HEK293 (cell line): Measurements from ENCODE around the gene ARV1.

Source experiments
- CTCF ChIA-PET: fragments of 350-600 bp; formaldehyde crosslinking; extraction: SDS; loops from one replicate; lab custom pipeline; 2021; ENCODE audit warnings: antibody characterized with exemption; lab: Yijun Ruan, JAX
- POLR2A ChIA-PET: fragments of 300-600 bp; formaldehyde crosslinking; extraction: SDS; loops from one replicate; lab custom pipeline; 2020; ENCODE audit warnings: antibody characterized with exemption, inconsistent platforms; lab: Yijun Ruan, JAX
- H3K27ac ChIP-seq: fragments of 200-500 bp; sonication (Bioruptor generic); 2 replicates; pipeline ENCODE4 v1.5.1; 2014; ENCODE audit warnings: low read depth, low read length, control low read depth, inconsistent platforms; ENCODE audit errors: extremely low read depth
- H3K36me3 ChIP-seq, 2 experiments: fragments of 200-500 bp in 1 of 2; sonication (Bioruptor generic) in 1 of 2; 1 replicate in 1 of 2; 2 replicates in 1 of 2; pipeline ENCODE4 v1.5.1; 2014 to 2017; ENCODE audit warnings: inconsistent platforms in 2 of 2, low read length in 2 of 2; ENCODE audit not compliant: control insufficient read depth in 2 of 2, insufficient read depth in 1 of 2
- H3K4me1 ChIP-seq: fragments of 200-500 bp; sonication (Bioruptor generic); 2 replicates; pipeline ENCODE4 v1.5.1; 2014; ENCODE audit warnings: mild to moderate bottlenecking, low read length, inconsistent platforms; ENCODE audit not compliant: control insufficient read depth, insufficient read depth
- H3K4me3 ChIP-seq: 2 replicates; pipeline ENCODE4 v1.5.1; 2011; ENCODE audit warnings: low read depth, mild to moderate bottlenecking, control low read depth, low read length, moderate library complexity
- H3K9me3 ChIP-seq: fragments of 200-500 bp; sonication (Bioruptor generic); 2 replicates; pipeline ENCODE4 v1.5.1; 2014; ENCODE audit warnings: low read depth, low read length, inconsistent platforms; ENCODE audit not compliant: control insufficient read depth, insufficient read depth
- PRDM1 ChIP-seq: fragments of 450-650 bp; formaldehyde crosslinking; IDR thresholded peaks from 2 replicates; pipeline ENCODE4; 2016; ENCODE audit warnings: missing biosample characterization, missing genetic modification characterization
- ZBTB7A ChIP-seq: fragments of 450-650 bp; formaldehyde crosslinking; IDR thresholded peaks from 2 replicates; pipeline ENCODE4 v1.5.1; 2016; ENCODE audit warnings: low read depth, missing biosample characterization, missing genetic modification characterization
- ZBTB8A ChIP-seq: fragments of 450-650 bp; formaldehyde crosslinking; IDR thresholded peaks from 2 replicates; pipeline ENCODE4 v1.5.1; 2016; ENCODE audit warnings: missing biosample characterization, missing genetic modification characterization
- ZNF114 ChIP-seq: fragments of 450-650 bp; formaldehyde crosslinking; IDR thresholded peaks from 2 replicates; pipeline ENCODE4 v1.5.0; 2017; ENCODE audit warnings: missing biosample characterization, missing genetic modification characterization
- ZNF169 ChIP-seq: fragments of 450-650 bp; formaldehyde crosslinking; IDR thresholded peaks from 2 replicates; pipeline ENCODE4 v1.5.1; 2016; ENCODE audit warnings: missing biosample characterization, missing genetic modification characterization
- ZNF292 ChIP-seq: fragments of 450-650 bp; formaldehyde crosslinking; IDR thresholded peaks from 2 replicates; pipeline ENCODE4 v1.5.1; 2016; ENCODE audit warnings: low read depth, missing biosample characterization, missing genetic modification characterization, borderline replicate concordance
- ZNF530 ChIP-seq: fragments of 450-650 bp; formaldehyde crosslinking; IDR thresholded peaks from 2 replicates; pipeline ENCODE4 v1.5.1; 2016; ENCODE audit warnings: low read depth, missing biosample characterization, missing genetic modification characterization
- ZNF600 ChIP-seq: fragments of 450-650 bp; formaldehyde crosslinking; IDR thresholded peaks from 2 replicates; pipeline ENCODE4 v1.5.1; 2016; ENCODE audit warnings: missing biosample characterization, missing genetic modification characterization
- ZNF610 ChIP-seq: fragments of 450-650 bp; formaldehyde crosslinking; IDR thresholded peaks from 2 replicates; pipeline ENCODE4 v1.5.1; 2016; ENCODE audit warnings: missing biosample characterization, missing genetic modification characterization, borderline replicate concordance
- ZNF792 ChIP-seq: fragments of 450-650 bp; formaldehyde crosslinking; IDR thresholded peaks from 2 replicates; pipeline ENCODE4 v1.5.1; 2016; ENCODE audit warnings: missing biosample characterization, missing genetic modification characterization
- TF ChIP-seq, protein P1 (sequence below): fragments of 450-650 bp; formaldehyde crosslinking; IDR thresholded peaks from 2 replicates; pipeline ENCODE4 v1.5.1; 2016; ENCODE audit warnings: missing biosample characterization, missing genetic modification characterization
- TF ChIP-seq, protein P2 (sequence below): fragments of 450-650 bp; formaldehyde crosslinking; IDR thresholded peaks from 2 replicates; pipeline ENCODE4 v1.5.1; 2017; ENCODE audit warnings: missing biosample characterization, missing genetic modification characterization
- TF ChIP-seq, protein P3 (sequence below): fragments of 450-650 bp; formaldehyde crosslinking; IDR thresholded peaks from 2 replicates; pipeline ENCODE4 v1.5.1; 2016; ENCODE audit warnings: missing biosample characterization, missing genetic modification characterization

ARV1 gene

DNA sequence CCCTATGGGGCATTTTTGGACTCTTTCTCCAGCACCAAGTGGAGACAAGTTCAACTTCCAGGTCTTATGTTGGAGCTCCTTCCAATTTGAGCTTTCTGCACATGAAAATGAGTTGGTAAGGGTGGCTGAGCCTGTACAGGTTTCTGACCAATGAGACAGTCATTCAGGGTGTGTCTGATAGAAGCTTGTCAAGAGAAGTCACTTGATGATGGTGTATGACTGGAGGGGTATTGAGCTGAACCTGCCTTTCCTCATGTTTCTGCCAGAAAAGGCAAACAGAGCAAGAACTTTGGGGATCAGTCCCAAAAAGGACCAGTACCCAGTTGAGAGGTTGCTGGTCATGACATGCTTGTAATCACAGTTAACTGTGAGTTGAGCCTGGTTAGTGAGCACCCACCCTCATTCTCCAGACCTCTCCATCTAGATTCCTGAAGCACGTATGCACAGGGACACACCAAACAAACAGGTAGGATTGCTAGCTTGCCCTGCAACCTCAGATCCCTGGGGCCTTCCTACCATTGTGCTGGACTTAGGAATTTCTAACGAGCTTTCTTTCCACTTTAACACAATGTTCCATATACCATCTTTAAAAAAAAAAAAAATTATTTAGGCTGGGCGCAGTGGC lies 34.6 kb downstream of the ARV1 start (continued):
- TF ChIP-seq, protein P1, sequence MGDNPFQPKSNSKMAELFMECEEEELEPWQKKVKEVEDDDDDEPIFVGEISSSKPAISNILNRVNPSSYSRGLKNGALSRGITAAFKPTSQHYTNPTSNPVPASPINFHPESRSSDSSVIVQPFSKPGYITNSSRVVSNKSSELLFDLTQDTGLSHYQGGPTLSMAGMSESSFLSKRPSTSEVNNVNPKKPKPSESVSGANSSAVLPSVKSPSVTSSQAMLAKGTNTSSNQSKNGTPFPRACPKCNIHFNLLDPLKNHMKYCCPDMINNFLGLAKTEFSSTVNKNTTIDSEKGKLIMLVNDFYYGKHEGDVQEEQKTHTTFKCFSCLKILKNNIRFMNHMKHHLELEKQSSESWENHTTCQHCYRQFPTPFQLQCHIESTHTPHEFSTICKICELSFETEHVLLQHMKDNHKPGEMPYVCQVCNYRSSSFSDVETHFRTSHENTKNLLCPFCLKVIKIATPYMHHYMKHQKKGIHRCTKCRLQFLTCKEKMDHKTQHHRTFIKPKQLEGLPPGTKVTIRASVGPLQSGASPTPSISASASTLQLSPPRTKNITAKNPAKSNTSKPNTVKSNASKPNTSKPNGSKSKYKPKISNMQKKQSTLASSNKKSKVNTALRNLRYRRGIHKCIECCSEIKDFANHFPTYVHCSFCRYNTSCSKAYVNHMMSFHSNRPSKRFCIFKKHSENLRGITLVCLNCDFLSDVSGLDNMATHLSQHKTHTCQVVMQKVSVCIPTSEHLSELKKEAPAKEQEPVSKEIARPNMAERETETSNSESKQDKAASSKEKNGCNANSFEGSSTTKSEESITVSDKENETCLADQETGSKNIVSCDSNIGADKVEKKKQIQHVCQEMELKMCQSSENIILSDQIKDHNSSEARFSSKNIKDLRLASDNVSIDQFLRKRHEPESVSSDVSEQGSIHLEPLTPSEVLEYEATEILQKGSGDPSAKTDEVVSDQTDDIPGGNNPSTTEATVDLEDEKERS (tag by site-specific recombination): no peak
- TF ChIP-seq ZNF610 (no peak), ZNF114 (tag by site-specific recombination) (no peak), PRDM1 (tag by site-specific recombination) (no peak), ZNF530 (tag by site-specific recombination) (no peak), ZBTB7A (tag by site-specific recombination) (no peak), ZBTB8A (tag by site-specific recombination) (no peak), ZNF169 (tag by site-specific recombination) (no peak), ZNF292 (tag by site-specific recombination) (no peak)

- POLR2A ChIA-PET: interaction anchor here (0.5 kb wide), 1 partner anchor 27 kb away, joined by 3 read pairs; no protein-coding TSS in a partner anchor
- no peak overlapping the region for H3K4me3 ChIP-seq
- no peak for TF ChIP-seq ZNF792 (tag by site-specific recombination)
- 0 out of 2 replicates have a peak, but pooled peaks have one; percentile 15 for TF ChIP-seq ZNF600 (tag by site-specific recombination)
- no peaks in the 10 kb centered on the region for H3K9me3 ChIP-seq
- CTCF ChIA-PET: interaction anchor here (0.7 to 2.2 kb wide), 3 partner anchors 23 to 194 kb away, joined by 4 to 14 read pairs (median 6); no protein-coding TSS in a partner anchor
- H3K27ac ChIP-seq: no peak overlapping the region
- H3K4me1 ChIP-seq: no peaks in the 10 kb centered on the region
- H3K36me3 ChIP-seq: peaks cover 5 to 36% of the 10 kb centered on the region in 2 experiments; a peak in 2 of 3 replicates
These were observed 37.3 kb downstream of the ARV1 start for GRCh38 chr1:231016234-231016633.

DNA sequence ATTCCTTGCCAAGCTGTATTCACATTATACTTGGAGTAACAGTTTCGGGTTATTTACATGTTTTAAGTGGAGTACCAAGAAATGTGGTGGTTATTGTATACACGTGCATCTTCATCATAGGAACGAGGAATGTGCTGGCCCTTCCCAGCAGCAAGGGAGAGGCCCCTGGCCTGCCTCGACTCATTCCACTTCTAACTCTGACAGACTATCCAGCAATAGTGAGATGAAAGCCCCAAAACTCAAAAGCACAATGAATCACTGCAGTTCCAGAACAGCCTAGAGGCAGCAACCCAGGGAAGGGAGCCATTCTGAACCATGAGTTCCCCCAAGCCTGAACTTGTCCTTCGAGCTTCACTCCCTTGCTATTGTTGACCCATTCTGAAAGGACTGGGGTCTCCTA lies 38.1 kb downstream of the ARV1 start:
- no peak overlapping the region for H3K4me3 ChIP-seq
- H3K27ac ChIP-seq: no peak overlapping the region
- 0 out of 2 replicates have a peak, but pooled peaks have one; percentile 39 for TF ChIP-seq ZNF600 (tag by site-specific recombination)
- TF ChIP-seq, protein P2, sequence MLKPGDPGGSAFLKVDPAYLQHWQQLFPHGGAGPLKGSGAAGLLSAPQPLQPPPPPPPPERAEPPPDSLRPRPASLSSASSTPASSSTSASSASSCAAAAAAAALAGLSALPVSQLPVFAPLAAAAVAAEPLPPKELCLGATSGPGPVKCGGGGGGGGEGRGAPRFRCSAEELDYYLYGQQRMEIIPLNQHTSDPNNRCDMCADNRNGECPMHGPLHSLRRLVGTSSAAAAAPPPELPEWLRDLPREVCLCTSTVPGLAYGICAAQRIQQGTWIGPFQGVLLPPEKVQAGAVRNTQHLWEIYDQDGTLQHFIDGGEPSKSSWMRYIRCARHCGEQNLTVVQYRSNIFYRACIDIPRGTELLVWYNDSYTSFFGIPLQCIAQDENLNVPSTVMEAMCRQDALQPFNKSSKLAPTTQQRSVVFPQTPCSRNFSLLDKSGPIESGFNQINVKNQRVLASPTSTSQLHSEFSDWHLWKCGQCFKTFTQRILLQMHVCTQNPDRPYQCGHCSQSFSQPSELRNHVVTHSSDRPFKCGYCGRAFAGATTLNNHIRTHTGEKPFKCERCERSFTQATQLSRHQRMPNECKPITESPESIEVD (tag by site-specific recombination): no peak
- H3K36me3 ChIP-seq: peaks cover 5 to 38% of the 10 kb centered on the region in 2 experiments; a peak in 2 of 3 replicates
- no peaks in the 10 kb centered on the region for H3K4me1 ChIP-seq
- CTCF ChIA-PET: interaction anchor here (1.3 to 2.2 kb wide), 2 partner anchors 22 to 193 kb away, joined by 6 to 14 read pairs; no protein-coding TSS in a partner anchor
- no peaks in the 10 kb centered on the region for H3K9me3 ChIP-seq
- POLR2A ChIA-PET: interaction anchor here (0.5 kb wide), 1 partner anchor 194 kb away, joined by 3 read pairs; no protein-coding TSS in a partner anchor

GRCh38 chr1:231019711-231020110 lies 40.8 kb downstream of the ARV1 start:
- ChIA-PET POLR2A (interaction anchor here (0.7 to 0.9 kb wide), 2 partner anchors 140 to 198 kb away, joined by 3 to 5 read pairs; no protein-coding TSS in a partner anchor), CTCF (interaction anchor here (0.5 to 0.7 kb wide), 2 partner anchors 19 to 101 kb away, joined by 3 read pairs; no protein-coding TSS in a partner anchor)
- TF ChIP-seq, protein P3, sequence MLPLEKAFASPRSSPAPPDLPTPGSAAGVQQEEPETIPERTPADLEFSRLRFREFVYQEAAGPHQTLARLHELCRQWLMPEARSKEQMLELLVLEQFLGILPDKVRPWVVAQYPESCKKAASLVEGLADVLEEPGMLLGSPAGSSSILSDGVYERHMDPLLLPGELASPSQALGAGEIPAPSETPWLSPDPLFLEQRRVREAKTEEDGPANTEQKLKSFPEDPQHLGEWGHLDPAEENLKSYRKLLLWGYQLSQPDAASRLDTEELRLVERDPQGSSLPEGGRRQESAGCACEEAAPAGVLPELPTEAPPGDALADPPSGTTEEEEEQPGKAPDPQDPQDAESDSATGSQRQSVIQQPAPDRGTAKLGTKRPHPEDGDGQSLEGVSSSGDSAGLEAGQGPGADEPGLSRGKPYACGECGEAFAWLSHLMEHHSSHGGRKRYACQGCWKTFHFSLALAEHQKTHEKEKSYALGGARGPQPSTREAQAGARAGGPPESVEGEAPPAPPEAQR (tag by site-specific recombination): no peak
- H3K4me3 ChIP-seq: no peak overlapping the region
- no peaks in the 10 kb centered on the region for H3K4me1 ChIP-seq
- H3K27ac ChIP-seq: no peak overlapping the region
- H3K36me3 ChIP-seq: peaks cover 5 to 46% of the 10 kb centered on the region in 2 experiments; a peak in 2 of 3 replicates
- H3K9me3 ChIP-seq: no peaks in the 10 kb centered on the region
